HUDEP-2 (cell line): ENCODE results near the gene HDGFL1.

ENCODE experiments used
- DNase-seq, 76 experiments: peaks; one replicate each; lab custom pipeline; 2025; ENCODE audit not compliant: unreplicated experiment in 76 of 76; lab: John Stamatoyannopoulos, UW

HDGFL1 gene

DNA sequence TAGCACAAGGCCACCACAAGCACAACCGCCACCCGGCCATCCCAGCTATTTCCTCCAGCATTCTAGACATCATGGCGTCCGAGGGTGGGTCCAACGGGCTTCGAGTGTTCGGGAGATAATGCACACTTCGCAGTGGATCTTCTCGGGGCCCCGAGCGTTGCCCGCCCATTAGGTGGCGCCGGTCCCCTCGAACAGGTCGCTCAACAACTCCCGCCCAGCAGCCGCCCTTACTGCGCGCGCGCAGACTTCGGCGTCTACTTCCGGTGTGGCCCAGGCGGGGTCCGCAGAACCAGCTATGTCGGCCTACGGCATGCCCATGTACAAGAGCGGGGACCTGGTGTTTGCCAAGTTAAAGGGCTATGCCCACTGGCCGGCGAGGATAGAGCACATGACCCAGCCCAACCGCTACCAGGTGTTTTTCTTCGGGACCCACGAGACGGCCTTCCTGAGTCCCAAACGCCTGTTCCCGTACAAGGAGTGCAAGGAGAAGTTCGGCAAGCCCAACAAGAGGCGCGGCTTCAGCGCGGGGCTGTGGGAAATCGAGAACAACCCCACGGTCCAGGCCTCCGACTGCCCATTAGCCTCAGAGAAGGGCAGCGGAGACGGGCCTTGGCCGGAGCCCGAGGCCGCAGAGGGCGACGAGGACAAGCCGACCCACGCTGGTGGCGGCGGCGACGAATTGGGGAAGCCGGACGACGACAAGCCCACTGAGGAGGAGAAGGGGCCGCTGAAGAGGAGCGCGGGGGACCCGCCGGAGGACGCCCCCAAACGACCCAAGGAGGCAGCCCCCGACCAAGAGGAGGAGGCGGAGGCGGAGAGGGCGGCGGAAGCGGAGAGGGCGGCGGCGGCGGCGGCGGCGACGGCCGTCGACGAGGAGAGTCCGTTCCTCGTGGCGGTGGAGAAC lies at the start of gene HDGFL1:
Gene HDGFL1 (plus strand): TSS at position 286 of the 904 bp plus-strand sequence. CDS start 10 bp downstream, at position 296.
- no peak for DNase-seq

DNA sequence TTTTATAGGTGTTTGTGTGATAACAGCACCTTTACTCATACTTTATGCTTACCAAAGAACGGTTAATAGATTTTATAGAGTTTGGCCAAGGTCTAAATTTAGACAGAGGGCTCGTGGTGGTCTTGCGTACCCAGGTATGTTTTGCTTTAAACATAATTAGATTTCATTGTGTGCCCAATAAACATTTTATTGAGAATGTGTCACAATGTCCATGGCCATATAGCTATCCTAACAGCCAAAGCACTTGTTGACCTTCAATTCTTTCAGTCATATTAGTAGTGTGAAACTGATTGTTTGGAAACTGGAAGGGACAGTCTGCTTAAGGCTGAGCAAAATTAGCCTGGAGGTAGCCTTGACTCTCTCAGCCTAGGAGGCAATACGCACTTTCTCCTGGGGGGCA lies 48.3 kb upstream of the HDGFL1 start:
- DNase-seq = no peak

DNA sequence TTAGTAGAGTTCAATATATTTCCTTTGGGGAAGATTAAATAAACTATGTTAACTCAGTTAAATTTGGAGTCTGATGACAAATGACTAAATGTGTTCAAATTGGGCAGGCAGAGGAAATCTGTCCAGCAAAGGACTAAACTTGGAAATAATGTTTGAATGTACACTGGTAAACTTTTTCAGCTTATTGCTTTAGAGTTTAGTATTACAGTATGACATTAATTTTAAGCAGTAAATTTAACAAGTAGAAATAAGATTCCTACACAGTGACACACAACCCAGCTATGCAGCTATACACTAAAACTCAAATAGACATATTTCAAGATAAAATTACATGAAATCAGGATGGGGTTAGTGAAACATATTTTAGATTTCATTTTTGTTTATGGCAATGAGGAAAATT lies 42.6 kb upstream of the HDGFL1 start:
- DNase-seq = no peak

DNA sequence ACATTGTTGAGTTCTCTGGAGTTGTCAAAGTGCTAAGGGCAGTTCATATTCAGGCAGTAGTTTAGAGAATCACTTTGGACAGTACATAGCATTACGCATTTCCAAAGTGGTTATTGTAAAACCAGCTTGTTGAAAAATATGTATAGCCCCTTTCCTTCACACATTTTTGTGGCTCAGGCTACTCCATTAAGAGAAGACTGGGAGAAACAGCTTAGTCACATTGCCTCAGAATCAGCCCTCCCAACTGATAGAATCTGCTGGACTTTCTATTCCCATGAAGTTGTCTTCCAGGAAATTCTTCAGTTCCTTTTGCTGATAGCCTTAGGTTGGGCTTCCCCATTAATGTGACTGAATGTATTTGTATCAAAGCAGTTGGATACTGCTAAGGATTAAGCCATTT lies 39.5 kb upstream of the HDGFL1 start:
- no peak for DNase-seq

DNA sequence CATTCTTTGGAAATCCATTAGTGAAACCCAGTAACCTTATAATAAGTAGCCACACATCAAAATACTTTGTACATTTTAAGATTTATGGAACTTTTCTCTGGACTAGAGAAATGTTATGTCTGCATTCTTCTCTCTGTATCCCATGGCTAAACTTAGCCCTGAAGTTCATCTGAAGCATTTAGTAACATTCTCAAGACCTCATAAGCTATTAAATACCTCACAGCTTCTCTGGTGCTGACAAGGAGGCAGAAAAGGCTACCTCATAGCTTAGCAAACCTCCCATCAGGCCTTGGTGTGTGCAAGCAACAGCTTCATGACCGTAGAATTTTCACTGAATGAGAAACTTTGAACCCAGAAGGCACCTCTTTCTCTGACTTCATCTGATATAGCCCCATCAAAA lies 38.9 kb upstream of the HDGFL1 start:
- no peak for DNase-seq

DNA sequence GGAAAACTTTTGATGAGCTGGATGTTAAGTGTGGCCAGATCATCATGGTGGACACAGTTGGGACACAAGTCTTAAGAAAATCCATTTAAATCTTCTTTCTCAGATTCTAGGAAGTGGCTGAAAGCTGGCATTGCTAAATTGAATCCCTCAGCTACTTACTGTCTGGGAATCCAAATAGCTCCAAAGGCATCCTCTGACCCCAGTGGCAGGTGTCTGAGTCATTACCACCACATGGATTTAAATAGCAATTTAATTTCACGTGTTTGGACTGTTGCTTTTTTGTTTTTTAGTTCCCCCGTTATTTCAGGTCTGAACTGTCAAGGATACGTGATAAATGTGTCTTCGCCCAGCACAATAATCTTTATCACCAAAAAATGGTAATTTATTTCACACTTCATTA lies 33.2 kb upstream of the HDGFL1 start:
- DNase-seq = no peak

DNA sequence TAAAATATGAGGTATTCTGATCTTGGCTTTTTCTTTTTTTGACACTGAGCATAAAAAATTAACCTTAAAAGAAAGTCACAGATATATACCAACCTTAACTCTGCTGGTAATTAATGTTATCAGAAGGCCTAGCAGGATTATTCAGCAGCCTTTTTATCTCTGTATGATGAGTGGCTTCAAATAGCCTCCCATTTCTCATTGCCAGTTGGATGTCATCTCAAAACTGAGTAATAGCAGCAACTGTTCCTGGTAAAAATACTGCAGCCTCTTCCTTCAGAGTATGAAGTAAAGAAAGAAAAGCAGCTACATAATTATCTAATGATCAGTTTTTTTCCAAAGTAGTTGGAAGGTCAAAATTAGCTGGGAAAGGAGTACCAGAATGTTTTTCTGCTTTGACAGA lies 24.9 kb upstream of the HDGFL1 start:
- no peak for DNase-seq

DNA sequence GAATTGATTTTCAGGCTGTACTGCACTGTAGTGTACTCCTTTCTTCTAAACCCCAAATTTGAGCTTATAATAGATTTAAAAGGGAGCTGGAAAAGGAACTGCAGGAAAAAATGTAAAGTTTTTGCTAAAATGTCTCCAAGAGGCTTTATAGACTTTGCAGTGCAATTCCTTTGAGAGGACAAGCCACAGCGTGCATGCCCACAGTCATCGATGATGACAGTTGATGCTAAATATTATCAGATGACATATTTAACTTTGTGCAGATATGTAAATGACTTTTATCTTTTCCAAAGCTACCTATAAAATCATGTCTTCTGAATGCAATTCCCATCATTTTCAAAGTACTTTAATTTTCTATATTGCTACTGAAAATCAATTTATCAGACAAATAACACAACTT lies 24.3 kb upstream of the HDGFL1 start:
- no peak for DNase-seq

DNA sequence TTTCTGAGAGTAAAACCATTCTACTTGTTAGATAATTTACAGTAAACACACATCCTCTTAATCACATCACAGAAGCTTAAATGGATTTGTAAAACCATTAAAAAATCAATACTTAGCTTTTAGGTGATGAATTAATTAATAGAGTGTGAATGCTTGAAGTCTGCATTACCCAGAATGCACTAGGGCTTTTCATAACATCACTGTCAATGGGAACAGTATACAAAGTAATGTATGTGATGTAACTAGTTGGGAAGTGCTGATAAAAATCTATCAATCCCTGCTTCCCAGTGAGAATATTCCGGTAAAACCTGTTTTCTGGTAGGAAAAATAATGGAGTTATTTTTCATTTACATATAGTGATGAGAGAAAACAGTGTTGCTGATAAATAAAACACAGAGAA lies 23.1 kb upstream of the HDGFL1 start:
- no peak for DNase-seq

DNA sequence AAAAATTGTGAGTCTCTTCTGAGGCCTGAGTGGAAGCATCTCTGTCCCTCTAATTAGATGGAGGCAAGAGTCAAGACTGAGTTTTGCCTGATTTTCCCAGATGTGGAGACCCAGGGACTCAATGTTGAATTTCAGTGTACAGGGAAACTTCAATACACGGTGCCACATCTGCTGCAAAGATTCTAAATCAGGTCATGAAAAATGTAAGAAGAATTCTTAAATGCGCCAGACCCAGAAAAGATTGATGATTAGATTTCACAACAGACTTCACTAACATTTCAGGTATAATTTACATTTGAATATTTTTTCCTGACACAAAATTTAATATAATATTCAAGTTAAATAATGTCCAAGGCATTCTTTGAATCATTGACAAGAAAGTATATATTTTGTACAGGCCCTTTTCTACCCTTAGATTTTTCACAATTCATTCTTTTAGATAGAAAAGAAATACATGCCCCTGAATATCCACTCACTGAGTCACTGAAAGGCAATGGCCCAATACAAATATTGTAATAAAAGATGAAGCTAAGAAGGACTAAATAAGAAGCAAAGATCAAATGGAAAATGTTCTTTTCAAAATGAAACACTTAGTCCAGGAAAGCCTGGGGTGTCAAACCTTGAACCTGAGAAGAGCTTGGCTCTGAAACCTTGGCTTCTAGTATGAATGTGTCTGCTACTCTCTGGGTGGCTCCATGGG lies 18.2 kb upstream of the HDGFL1 start:
- no peak for DNase-seq

DNA sequence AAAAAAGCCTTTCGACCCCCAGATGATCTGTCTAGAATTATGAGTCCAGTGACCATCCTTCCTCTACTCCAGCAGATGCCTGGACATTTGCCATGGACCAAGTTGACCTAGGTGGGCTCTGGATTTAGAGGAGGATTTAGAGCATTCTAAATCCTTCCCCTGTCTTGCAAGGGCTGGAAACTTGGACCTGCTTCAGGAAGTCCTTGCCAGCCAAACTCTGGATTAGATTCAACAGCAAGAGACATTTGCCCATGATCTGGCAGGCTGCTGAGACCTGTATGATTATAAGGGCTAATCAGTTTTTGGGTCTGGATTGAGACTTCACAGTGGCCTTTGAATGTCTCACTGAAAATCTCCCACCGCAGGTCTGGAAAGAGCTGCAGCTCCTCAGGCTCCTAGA lies 13.1 kb upstream of the HDGFL1 start:
- DNase-seq = no peak

DNA sequence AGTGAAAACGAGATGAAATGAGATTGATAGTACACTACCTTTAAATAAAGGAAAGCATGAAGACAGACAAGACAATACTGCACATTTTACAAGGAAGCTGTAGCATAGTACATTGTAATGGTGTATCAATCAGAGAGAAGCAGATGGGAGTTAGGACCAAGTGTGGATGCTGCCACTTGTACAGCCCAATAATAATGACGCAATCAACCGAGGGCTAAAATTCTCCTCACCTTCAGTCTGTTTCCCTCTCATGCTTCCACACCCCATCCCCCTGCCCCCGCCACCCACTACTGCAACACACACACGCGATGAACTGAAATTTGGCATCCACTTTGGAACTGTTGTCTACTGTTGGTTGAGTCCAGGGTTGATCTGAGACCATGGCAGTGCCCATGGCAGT lies 12.4 kb upstream of the HDGFL1 start:
- no peak for DNase-seq

DNA sequence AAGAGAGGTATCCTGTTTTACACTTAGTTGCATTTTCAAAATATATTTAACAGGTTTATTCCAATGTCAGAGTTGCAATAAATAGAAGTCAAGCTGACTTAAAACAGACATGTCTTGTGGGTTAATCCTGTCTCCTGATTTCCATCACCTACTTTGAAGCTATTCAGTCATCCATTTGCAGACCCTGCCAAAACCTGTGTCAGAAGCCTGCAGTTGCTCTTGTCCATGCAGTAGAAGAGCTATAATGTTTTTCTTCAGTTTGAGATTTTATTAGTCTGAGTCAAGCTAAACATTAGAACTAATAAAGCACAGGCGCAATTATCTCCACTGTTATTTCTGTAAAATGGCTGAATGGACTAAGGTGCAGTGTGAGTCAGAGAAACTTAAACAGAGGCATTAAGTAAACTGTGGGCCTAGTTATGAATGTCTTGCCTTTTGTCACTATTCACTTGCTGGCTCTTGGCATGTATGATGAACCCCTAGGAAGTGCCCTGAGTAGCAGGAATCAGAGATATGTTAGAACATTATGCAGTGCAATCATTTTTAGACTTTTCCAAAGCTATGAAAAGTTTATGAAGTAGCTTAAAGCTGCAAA lies 11.0 kb upstream of the HDGFL1 start:
- no peak for DNase-seq

DNA sequence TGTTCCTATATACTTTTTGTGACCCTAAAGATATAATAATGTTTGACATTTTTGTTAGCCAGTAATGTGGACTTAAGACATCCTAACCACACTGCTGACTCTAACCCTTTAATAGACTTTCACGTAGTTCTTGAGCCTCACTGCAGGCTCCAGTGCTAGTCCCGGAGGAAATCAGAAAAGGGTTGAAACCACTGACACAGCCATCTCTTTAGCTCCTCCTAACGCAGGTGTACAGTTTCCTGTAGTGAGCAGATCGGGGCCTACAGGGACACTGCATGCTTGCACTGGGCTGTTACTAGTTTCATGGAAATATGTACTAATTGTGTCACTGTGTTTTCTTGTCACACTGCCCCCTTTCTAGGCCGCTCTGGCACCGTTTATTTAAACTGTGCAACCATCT lies 512 bp upstream of the HDGFL1 start:
- no peak for DNase-seq

DNA sequence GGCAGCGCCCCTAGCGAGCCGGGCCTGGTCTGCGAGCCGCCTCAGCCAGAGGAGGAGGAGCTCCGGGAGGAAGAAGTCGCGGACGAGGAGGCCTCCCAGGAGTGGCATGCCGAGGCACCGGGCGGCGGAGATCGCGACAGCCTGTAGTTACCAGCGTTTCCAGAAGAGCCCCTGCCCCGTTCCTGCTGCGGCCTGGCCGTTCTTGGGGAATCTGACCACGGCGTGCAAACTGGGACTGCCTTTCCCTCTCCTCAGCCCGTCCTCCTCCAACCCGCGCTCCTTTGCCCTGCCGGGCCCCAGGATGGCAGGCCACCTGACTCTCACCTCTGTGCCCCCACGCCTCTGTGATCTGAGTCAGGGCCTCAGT lies 802 bp downstream of the HDGFL1 start:
- DNase-seq = no peak

DNA sequence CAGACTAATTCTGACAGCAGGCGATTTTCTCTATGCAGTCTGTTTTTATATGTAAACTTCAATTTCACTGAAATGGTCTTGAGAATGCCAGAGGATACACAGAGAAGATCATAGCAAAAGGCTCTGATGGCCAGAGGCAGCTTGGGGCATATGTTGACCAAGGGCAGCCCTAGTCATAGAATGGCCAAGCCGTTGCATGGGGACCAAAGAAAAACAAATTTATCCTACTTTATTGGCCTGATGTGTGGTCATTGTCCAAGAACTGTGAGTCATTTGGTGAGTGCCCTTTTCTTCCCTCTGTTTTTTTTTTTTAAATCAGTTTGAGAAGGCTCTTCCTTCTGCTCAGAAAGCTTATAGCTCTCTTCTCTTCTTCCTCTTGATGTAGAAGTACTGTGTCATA lies 5.8 kb downstream of the HDGFL1 start:
- DNase-seq = no peak

DNA sequence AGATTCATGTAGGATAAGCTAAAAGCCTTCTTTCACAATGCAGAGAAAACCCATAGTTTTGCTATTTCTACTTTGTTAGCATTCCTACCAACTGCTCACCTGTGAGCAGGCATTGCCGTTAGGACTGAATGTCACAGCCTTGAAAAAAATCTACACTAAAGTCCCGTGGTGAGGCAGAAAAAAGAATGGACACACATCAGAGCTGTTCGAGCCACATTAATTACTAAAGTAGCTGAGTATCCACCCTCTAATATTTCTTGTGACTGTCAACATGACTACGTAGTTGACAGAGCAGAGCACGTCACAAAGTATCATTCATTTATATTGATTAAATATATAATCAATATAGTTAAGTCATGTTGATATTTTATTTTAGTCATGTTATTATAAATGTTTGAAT lies 10.1 kb downstream of the HDGFL1 start:
- DNase-seq = no peak

DNA sequence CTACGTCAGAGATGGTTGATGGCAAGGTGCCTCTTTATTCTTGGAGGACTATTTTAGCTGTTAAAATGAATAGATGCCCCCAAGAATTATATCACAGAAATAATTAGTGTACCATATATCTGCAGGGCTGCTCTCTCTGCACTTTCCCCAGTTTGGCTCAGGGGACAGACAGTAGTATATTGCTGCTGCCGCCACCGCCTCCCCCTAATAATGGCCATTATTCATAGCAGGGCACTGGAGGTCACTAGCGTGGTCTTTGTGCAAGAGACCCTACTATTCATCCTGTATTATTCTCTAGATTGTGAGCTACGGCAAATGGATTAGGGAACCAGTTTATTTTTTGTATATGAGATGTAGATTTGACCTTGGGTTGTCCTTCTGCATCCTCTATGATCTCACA lies 11.0 kb downstream of the HDGFL1 start:
- no peak for DNase-seq

DNA sequence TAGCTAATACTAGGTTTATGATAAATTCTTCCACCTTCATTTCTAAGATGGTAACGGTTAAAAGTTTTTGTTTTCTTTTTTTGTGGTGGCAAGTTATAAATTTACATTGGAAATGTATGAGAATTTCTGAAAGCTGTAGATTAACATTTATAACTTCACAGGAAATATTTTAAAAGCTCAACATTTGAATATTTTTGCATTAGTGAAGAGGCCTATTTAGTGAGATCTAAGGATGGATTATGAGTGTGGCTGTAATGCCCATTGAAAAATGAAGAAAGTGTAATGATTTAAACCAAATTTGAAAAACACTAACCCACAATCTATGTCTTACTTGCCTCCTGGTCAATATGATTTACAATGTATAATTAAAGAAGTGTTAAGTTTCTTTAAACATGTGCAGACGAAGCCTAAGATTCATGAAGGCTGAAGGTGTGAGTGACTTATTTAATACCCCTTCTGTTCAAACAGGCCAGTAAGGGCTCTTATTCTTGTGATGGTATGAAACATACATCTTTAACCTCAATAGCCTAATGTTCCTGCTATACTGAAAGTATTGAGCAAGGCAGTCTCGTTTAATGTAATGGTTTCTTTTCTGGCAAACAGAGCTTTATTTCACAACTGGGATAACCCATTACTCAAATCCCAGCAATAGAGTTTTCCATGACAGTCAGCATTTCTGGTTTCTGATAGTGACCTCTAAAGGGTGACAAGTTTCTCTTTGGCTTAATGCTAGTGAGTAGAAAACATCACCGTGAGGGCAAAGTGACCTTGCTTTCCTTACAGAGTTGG lies 13.2 kb downstream of the HDGFL1 start:
- DNase-seq = no peak

DNA sequence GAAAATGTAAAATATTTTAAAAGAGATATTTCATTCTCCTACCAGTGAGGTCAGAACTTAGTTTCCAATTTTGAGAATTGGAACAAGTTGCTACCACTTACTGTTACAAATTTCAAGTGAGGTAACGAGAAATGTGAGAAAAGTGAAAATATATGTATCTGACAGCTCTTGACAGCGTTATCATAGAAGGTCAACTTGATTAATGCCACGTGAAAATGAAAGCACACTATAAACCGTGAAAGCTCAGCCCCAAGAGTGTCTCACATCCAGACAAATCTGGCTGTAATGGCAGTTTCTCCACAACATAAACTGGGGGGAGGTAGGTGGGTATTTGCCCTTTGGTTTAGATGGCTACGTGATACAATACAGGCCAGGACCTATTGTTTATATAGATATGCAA lies 13.9 kb downstream of the HDGFL1 start:
- DNase-seq = no peak

DNA sequence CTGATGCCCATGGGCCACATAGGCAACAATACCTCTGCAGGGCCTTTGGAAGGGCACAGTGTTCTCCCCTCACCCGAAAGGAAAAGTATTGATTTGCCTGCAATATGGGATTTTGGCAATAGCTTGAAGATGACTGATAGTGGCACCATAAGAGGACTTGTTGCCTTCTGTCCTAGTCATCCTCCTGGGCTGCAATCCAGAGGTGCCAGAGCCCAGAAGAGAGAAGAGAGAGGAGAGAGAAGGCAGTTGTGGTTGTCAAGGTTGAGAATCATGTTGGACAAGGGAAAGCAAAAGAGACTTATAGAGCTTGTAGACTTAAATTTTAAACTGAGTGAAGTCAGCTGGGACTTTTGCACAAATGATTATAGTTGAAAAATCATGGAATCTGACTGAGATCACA lies 14.6 kb downstream of the HDGFL1 start:
- DNase-seq = peak in 3 of 76 experiments; percentile 1 to 15 (median 7)
